GM04504 (cell line): ENCODE measurements around the gene KIAA1614.

Experiments
- DNase-seq: peaks from one replicate; pipeline ENCODE4 v3.0.0-alpha.2; 2012; ENCODE audit warnings: low read depth

The KIAA1614 gene, protein sequence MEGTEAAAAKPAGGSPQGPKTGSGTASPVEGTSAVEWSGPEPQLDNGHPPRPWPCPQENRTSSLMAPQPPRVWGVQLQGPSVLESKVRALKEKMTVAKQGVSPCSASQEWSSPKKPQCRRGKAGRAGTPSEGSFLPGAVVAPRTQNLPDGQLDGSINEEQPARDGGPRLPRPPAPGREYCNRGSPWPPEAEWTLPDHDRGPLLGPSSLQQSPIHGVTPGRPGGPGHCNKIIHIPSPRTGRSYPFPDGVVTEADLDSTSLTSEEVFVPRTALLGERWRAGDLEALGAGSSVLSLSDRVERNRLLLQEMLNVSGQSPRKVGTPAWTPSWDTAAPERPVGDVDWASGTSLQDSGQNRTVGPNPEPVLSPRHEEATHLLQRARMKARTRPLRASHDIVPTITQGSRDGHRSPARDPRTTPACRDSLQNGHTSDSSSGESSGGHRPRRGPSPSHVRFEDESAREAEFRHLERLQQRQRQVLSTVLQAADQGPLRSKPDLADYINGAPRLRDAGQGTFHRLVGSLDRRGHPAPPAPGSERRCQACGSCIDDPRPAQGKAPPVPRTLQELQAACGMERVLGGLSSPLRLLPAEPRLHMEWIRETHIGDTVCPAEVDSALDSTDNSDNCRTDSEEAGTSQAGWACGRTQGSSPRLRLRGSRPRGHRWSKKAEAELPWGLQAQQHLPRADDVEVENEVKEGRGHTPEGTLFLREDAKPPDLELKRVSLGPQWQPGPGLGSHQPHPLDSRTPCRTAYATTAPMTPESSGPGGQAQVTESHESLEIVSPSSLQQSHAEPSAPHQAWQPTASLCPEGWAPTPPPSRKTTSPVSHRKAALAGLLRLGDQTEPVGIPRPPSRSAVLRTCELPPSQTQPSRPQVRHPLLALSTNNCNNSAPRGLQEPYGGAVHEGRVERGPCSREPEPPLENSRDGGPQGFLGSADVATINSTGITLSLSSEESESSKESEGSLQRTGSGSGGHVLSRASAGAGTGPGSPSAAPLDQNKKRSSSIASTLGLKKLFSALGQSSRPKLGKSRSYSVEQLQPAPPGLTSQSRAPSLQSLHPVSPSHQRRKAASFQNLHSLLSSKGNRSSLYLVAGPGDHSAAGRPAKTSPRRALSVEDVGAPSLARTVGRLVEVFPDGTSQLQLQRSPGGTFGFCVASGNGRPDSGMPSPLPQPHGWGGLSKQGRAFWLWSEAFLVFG

DNA sequence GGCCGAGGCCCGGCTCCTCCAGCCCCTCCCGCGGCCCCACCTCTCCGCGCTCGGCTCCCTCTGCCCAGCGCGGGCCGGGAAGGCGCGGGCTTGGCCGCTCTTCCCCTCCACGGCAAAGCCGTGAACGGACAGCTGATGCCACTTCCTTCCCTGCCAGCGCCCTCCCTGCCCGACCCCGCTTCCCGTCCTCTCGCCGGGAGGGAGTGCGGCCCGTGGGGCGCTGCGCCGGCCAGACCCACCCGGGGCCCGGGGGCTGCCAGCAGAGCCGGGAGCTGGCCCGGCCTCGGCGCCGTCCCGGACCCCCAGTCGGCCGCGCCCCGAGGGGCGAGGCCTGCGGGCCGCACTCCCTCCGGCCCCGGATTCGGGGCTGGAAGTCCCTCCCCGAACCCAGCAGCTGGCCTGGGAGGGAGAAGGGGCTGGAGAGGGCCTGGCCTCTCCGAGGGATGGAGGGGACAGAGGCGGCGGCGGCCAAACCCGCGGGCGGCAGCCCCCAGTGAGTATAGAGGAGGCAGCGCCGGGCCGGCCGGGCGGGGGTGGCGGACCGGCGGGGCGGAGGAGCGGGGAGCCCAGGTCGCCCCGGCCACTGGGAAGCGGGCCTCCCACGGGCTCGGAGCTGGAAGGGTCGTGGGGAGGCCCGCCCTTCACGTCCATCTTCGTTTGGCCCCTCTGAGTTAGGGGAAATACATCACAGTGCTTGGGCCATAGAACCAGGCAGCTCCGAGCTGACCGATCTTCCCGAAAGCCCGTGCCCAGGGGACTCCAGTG, at the start of gene KIAA1614:
Gene KIAA1614, plus strand, starts transcription at position 97 of the 765 bp plus-strand sequence. Its CDS starts 347 bp downstream, at position 444.
- peak; percentile 47 for DNase-seq

DNA sequence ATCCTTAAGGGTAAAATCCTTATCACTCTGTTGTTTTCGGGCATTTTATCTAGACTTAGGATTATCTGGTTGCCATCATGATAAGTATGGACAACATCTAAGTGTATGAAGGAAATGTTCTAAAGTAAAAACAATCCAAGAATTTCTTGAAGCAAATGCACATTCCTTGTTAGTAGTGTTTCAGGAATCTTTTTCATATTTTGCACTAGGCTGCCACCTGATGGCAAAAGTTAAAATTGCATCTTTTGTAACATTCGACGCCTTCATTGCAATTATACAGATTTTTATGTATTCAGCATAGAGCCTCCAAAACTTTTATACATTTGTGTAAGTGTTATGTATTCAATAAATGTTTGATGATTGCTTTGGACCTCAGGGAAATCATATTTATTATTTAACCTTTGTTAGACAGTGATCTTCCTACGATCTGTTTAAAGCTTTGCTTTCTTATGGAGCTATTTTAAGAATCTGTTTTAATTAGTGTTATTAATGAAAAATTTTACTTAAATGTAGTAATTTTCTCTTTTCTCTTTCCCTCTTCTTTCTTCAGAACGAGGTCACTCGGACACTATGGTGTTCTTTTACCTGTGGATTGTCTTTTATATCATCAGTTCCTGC, 49.4 kb upstream of the KIAA1614 start:
- DNase-seq = peak; percentile 23

DNA sequence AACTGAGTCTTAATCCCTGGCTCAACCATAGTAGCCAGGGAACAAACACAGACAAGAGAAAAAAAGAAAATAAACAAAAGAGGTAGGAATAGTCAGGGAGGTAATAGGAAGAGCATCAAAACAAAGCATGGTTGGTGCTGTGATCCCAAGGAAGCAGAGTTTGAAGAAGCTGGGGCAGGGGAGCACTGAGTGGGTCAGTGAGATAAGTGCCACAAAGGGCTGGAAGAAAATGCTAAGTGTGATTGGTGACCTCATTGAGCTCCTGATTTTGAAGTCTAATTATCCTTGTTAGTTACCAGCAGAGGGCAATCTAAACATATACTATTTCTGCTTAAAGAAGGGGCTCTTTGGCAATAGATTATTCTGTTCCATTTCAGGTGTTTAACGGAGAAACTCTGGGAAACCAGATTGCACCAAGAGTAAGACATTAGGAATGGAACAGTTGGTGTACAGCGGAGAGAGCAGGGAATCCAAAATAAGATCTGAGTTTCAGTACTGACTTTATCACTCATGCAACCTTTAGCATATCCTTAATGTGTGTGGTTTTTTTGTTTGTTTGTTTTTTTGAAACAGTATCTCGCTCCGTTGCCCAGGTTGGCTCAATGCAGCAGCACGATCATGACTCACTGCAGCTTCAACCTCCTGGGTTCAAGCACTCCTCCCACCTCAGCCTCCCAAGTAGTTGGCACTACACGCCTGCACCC, 30.7 kb upstream of the KIAA1614 start:
- DNase-seq = peak; percentile 18

DNA sequence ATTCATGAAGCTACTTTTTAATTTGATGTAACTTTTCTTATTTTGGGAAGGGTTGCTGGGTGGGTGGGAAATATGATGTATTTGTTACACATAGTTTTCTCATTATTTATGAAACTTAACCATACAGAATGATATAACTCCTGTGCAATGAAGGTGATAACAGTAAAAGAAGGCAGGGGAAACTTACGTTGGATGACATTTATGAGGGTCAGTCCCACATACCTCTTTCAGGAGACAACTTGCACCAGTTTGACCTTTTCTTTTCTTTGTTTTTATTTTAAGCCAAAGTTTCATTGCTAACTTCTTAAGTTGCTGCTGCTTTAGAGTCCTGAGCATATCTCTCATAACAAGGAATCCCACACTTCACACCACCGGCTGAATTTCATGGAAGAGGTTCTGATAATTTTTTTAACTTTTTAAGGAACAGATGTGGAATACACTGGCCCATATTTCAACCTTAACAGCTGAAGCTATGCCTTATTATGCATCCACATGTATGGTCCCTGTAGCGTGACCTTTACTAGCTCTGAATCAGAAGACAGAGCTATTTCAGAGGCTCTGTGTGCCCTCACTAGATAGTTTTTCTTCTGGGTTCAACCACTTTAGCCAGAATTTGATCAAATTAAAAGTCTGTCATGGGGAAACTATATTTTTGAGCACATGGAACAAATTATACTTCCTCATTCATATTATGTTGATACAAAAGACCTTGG, 28.0 kb upstream of the KIAA1614 start:
- no peak for DNase-seq

DNA sequence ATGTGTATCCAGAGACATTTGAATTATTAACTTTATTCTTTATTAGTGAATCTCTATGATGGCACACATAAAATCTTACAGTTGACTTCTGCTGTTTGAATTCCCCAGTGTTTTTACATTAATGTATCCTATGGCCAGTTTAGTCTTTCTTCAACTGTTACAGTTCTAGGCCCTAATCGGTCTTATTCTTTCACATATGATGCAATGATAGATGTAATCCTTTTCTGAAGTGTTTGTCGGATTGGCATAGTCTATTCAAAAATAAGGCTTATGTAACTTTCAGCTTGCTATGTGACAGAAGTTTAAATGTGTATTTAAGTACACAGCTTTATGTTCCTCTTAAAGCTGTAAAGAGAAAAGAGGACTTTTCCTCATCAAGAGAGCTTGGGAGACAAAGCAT, 26.4 kb upstream of the KIAA1614 start:
- DNase-seq = no peak

DNA sequence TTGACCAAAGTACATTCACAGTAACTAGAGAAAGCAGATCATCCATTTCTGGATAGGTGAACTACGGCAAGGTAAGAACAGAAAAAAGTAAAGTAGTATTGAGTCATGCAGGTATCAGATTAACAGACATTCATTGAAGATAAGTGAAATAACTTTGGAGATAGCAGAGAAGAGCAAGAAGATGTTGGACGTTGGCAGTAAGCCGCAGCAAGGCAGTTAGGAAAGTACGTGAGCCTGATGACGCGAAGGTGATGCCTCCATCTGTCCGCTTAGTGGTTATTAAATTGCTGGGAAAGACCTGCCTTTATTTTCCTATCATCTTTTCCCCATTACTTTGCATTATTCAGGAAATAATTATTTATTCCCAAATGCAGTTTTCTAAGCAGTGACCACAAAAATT, 24.9 kb upstream of the KIAA1614 start:
- DNase-seq = no peak

DNA sequence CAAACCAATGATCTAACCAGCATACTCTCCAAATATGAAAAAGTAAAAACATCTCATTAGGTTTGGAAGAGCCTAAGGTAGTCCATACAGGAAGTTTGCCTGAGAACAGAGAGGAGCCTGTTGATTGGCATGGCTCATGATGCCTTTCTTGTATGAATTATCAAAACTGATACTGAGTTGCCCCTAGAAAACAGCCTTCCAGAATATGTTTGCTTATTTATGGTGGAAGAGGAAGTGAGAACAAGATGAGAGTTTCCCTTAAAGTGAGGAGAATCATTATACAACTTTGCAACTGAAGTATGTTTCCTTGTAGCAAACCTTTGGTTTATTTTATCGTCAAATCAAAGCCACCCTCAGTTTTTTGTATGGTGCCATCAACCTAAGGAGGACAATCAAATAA, 23.8 kb upstream of the KIAA1614 start:
- no peak for DNase-seq

DNA sequence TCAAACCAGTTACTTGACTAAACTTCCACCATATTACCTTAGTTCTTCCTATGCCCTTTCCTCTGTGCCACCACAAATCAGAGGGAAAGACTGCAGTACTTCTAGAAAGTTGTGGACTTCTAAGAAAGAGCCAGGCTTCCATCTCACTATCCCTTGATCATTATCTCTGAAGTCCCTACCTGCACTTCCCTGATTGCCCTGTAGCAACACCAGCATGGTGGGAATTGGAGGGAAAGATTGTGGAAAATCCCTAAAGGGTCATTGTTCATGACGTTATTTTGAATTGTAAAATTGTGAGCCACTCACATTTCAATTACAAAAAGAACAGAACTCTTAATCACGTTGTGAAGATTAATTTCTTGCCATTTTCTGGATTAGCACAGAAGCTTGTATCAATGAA, 23.4 kb upstream of the KIAA1614 start:
- DNase-seq = no peak

DNA sequence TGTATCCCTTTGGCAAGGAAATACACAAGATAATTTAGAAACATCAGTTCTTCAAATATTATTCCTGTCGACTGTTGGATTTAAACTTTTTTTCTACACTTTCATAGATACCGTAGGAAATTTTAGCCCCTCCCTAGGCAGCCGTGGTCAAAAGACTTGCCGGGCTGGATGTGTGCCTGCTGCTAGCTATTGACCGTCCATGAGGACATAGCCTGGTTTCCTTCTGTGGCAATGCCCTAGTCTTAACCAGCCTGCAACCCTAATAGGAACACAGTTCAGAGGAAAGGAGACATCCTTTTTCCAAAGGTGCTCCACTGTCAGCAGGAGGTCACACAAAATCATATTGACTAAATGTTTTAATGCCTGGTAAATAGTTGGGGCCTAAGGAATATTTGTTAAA, 20.4 kb upstream of the KIAA1614 start:
- no peak for DNase-seq

DNA sequence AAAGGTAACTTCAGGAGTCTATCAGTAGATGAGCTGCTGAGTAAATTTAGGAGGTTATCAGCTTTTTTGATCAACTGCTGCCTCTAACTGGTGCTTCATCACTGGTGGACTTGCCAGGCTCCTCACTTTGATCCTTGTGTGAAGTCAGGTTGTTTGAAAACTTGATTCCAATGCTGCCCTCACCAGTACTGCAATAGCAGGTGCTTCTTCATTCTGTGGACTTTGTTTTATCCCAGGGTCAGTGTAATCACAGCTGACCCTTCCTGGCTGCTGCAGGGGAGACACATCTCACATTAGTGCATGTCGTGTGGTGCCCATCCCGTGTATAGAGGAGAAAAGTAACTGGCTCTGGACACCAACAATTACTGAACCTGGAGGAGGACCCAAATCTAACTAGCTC, 20.0 kb upstream of the KIAA1614 start:
- DNase-seq = no peak

DNA sequence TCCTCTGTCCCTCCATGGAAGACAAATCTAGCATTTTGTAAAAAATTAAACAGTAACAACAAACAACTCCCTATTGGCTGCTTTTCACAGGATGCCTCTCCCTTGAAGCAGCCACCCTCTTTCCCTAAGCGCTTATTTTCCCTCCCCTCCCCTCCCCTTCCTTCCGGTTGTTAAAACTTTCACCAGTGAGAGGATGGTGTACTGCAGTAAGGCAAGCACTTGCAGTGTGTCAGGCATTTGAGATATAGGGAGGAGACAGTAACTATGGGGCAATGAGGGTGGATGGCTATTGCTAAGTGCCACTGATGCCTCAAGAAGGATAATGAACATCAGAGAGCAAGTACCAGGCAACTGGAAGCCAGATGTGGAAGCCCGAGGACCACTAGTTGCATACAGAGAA, 19.1 kb upstream of the KIAA1614 start:
- DNase-seq = no peak

DNA sequence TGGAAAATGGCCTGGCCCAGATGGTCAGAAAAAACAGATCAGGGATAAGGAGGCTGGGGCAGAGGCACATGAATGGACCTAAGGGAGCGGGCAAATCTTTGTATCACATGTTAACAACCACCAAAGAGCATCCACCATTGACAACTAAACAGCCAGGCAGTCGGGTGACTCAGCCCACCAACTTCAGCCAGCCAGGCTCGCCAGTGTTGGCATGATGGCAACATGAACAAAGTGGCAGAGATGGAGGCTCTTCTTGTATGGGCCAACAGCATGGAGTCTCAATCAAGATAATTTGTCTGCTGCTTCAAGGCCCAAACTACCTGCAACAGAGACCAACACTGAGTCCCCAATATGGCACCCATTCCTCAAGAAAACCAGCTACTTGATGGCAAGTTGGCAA, 16.5 kb upstream of the KIAA1614 start:
- DNase-seq = no peak

DNA sequence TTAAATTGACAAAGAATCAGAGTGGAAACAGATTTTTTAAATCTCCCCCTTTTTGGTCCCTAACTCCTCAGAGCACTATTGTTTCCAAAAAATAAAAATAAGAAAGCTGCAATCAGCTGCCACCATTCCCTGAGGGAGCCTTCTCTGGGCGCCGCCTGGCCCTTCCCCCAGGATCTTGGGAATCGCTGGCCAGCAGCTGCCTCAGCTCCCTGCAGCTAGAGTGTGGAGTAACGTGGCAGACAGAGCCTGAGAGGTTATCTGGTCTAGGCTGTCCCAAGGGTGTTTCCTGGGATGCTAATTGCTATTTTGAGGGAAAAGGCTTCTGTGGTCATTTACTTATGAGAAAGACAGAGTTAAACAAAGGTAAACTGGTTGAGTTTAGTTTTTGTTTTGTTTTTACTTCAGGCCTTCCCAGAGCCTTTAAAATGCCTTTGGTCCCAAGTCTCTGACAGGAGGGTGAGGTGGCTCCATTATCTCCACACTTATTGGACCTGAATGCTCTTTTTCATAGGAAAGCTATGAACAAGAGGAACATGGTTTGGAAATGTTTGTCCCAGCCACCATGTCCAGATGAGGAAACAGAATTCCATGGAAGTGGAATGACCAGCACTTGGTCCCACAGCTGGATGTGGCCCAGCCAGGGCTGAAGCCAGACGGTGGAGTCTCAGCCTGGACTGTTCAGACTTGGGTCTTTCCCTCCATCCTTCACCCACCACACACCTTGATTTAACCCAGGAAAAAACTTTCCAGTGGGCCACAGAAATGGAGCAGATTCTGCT, 14.1 kb upstream of the KIAA1614 start:
- no peak for DNase-seq

DNA sequence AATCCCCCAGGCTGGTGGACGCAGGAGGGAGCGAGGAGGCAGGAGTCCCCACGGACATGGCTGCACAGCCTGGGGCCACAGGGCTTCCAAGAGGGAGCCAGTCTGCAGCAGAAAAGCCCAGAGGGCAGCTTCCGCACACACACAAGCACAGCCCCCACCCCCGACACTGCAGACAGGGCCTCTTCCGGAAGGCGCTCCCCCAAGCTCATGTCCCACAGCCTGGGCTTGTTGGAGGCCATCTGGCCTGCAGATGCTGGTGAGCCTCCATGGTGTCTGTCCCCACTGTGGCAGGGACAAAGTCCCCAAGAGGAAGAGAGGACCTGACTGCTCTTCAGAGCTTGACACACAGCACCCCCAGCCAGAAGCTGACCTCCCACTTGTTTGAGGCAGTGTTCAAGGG, 13.4 kb upstream of the KIAA1614 start:
- no peak for DNase-seq

DNA sequence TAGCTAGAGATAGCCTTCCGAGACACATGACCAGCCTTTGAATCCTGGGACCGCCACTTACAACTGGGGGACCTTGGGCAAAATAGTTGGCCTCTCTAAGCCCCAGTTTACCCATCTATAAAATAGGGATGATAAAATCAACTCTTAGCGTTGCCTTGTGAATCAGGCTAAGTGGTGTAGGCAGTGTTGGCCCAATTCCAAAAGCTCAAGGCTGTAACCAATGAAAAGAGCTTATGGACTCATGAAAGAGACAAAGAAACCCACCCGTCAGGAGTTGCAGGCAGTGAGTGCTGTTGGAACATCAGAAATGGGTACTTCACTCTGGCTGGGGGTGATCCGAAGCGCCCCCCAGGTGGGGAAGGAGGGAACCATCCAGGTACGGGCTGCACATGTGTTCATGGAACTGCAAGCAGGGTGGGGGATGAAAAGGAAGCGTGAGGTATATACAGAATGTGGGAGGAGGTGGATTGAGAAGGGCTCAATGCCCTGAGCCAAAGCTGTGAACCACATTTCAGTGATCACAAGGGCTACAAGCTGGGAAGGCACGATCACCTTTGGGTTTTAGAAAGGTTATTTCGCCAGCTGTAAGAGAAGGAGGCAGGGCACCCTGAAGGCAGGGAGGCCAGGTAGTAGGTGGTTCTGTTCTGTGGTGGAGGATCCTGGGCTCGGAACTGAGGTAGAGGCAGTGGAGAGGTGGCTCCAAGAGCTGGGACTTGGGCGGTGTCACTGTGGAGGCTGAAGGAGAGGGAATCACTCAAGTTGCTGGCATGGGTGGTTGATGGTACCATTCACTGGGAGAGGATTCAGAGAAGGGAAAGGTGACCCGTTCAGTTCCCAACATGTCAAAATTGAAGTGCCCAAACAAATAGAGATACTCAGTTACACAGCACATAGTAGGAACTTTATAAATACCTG, 11.4 kb upstream of the KIAA1614 start:
- no peak for DNase-seq

DNA sequence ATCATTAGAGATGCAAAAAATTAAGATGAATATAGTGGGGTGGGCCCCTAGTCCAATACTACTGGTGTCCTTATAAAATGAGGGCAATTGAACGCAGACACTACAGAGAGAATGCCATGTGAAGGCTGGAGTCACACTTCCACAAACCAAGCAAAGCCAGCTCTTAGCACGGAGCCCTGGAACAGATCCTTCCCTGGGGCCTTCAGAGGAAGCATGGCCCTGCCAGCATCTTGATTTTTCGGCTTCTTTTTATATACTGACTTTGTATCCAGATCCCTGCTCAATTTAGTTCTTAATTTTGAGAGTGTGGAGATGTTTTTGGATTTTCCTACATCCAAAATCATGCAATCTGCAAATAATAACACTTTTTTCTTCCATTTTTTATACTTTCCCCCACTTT, 10.2 kb upstream of the KIAA1614 start:
- DNase-seq = no peak

DNA sequence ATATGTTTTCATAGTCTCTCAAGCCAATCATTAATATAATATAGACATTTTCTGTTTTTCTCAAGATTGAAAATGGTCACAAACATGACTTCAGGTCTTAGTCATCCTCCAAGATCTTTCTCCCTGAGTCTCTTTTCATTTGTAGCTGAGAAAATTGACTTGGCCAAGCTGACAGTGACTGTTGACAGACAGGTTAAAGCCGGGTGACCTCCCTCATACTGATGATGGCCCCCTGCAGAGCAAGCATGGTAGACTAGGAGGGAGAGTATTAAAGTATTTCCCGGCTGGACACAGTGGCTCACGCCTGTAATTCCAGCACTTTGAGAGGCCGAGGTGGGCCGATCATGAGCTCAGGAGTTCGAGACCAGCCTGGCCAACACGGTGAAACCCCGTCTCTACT, 6.8 kb upstream of the KIAA1614 start:
- no peak for DNase-seq

DNA sequence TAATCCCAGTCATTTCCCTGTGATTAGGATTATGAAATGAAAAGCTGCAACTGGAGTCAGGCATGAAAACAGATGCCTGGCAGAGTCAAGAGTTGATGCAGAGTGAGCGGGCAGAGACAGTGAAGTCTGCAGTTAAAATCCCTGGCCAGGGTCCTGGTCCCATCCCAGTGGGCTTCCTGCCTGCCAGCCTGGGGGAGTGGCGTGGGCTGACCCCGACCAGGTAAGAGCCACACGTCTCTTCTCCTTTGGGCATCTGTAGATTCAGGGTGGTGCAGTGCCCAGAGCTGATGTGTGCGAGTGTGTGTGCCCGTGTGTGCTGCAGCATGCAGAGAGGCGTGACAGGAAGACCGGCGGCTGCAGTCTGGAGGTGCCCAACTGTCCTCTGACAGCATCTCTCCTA, 6.2 kb upstream of the KIAA1614 start:
- DNase-seq = no peak
